HL-60 (cell line): ENCODE data around the gene NPEPPS.
"Not testable (repeated sequence)": the region's sequence is repeated elsewhere in the genome, so short reads cannot be mapped to it uniquely, and the experiment has no call there.

Experiments
- GABPA ChIP-seq: IDR thresholded peaks from 2 replicates; pipeline ENCODE4 v1.6.1; 2012; ENCODE audit warnings: low read depth
- POLR2AphosphoS5 ChIP-seq: IDR thresholded peaks from 2 replicates; pipeline ENCODE4 v1.6.1; 2012; ENCODE audit warnings: low read depth
- SPI1 ChIP-seq: IDR thresholded peaks from 2 replicates; pipeline ENCODE4 v1.6.1; 2012; ENCODE audit warnings: low read depth, mild to moderate bottlenecking, borderline replicate concordance
- TF ChIP-seq, protein P1 (sequence below): IDR thresholded peaks from one replicate; pipeline ENCODE4 v1.5.1; 2011; ENCODE audit warnings: low read length, control low read depth, inconsistent platforms; ENCODE audit not compliant: insufficient read depth
- TF ChIP-seq, protein P2 (sequence below): IDR thresholded peaks from 2 replicates; pipeline ENCODE4 v1.6.1; 2012; ENCODE audit warnings: low read depth; ENCODE audit not compliant: insufficient replicate concordance

DNA sequence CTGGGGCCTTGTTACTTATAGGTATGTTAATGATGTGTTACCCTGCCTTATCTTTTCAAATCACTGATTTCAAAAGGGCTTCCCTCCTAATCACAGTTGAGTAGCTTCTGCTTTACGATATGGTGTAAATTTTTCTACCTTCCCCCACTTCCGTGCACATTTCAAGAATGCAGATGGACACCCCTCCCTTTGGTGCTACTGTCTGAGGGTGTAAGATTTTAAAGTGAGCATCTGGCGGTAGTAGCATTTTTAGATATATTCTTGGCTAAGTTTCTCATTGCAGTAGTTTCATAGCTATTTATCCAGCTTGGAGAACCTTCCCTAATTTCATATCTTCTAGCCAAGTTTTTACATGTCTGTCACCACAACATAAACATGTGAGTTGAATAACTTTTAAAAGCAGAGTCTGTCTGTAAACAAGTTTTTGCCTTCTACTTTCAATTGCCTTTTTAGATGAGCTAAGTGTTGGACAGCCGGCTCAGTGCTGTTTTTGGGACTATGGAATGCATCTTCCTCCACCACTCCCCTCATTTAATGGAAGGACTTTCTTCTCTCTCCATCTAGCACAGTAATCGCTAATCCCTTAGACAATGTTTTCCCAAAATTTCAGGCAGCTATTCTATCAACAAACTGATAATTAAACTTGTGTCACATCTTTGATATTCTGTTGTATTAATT, 55.6 kb downstream of the NPEPPS start:
- TF ChIP-seq POLR2AphosphoS5, GABPA, SPI1: not testable (repeated sequence)
- TF ChIP-seq, protein P1, sequence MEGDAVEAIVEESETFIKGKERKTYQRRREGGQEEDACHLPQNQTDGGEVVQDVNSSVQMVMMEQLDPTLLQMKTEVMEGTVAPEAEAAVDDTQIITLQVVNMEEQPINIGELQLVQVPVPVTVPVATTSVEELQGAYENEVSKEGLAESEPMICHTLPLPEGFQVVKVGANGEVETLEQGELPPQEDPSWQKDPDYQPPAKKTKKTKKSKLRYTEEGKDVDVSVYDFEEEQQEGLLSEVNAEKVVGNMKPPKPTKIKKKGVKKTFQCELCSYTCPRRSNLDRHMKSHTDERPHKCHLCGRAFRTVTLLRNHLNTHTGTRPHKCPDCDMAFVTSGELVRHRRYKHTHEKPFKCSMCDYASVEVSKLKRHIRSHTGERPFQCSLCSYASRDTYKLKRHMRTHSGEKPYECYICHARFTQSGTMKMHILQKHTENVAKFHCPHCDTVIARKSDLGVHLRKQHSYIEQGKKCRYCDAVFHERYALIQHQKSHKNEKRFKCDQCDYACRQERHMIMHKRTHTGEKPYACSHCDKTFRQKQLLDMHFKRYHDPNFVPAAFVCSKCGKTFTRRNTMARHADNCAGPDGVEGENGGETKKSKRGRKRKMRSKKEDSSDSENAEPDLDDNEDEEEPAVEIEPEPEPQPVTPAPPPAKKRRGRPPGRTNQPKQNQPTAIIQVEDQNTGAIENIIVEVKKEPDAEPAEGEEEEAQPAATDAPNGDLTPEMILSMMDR = not testable (repeated sequence)
- TF ChIP-seq, protein P2, sequence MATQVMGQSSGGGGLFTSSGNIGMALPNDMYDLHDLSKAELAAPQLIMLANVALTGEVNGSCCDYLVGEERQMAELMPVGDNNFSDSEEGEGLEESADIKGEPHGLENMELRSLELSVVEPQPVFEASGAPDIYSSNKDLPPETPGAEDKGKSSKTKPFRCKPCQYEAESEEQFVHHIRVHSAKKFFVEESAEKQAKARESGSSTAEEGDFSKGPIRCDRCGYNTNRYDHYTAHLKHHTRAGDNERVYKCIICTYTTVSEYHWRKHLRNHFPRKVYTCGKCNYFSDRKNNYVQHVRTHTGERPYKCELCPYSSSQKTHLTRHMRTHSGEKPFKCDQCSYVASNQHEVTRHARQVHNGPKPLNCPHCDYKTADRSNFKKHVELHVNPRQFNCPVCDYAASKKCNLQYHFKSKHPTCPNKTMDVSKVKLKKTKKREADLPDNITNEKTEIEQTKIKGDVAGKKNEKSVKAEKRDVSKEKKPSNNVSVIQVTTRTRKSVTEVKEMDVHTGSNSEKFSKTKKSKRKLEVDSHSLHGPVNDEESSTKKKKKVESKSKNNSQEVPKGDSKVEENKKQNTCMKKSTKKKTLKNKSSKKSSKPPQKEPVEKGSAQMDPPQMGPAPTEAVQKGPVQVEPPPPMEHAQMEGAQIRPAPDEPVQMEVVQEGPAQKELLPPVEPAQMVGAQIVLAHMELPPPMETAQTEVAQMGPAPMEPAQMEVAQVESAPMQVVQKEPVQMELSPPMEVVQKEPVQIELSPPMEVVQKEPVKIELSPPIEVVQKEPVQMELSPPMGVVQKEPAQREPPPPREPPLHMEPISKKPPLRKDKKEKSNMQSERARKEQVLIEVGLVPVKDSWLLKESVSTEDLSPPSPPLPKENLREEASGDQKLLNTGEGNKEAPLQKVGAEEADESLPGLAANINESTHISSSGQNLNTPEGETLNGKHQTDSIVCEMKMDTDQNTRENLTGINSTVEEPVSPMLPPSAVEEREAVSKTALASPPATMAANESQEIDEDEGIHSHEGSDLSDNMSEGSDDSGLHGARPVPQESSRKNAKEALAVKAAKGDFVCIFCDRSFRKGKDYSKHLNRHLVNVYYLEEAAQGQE = not testable (repeated sequence)
